COR-L47 (cell line): Measurements from ENCODE around the gene RPP25L.

Source experiments
- DNase-seq: peaks from one replicate; lab custom pipeline; 2025; lab: John Stamatoyannopoulos, UW

RPP25L gene

DNA sequence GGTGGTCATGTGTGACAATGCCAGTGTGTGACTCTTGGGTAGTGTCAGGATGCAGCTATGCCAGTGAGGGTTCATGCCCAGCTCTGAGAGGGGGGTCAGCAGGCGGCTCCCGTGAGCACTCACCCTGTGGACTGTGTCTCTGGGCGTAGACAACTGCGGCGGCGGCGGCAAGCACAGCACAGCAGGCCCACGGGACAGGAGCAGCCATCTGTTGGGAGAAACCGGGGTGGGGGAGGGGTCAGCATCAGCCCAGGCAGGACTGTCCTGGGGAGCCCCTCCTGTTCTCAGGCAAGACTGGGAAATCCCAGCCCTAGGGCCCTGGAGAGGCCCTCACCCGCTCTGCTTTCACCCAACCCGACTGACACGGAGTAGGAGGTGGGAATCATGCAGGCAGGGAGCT, 43.1 kb downstream of the RPP25L start:
- DNase-seq, result no peak

DNA sequence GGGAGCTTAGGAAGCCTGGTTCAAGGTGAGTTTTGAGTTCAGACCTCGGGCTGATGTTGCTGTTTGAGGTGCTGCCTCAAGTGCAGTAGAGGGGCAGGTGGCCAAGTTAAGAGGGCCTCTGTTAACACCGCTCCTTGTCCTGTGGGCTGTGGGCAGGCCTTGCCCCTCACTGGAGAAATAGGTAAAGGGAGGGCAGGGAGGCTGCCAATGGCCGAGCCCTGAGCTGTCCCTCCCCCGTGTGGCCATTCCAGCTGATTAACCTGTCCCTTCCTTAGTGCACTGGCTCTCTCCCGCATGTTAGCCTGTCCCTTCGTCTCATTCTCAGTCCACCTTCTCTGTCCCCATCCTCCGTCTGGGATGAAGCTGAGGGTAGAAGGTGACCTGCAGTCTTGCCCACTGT, 43.8 kb downstream of the RPP25L start:
- DNase-seq, result no peak

DNA sequence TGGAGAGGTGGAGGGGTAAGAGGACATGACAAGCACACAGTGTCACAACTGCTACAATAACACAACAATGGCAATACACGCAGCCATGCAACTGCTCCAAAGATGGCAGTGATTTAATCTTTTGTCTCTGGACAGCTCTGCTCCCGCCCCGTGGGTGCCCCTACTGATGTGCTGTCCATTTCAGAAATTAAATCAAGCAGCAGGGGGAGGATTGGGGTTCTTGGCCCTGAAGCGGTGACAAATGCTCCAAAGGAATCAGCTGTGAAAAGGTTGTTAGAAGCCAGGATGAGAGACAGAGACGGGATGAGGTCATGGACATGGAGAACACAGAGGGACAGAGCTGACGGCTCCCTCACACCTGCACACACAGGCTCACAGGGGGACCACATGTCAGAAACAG, 44.9 kb downstream of the RPP25L start:
- DNase-seq, result no peak

DNA sequence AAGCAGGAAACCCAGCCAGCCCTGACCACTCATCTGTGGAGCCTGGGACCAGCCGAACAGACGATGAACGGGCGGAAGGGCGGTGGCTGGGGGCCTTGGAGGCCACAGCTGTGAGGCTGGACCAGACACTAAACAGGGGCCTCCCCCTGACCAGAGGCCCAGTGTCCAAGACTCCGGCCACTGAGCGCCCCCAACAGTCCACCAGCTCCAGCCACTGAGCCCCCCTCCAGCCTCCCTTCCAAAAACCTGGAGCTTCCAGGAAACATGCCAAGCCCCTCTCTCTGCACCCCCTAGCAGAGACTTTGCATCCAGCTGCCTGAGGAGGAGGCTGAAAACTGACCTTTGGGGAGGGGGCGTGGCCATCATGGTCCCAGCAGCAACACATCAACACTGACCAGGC, 45.6 kb downstream of the RPP25L start:
- DNase-seq, result no peak

DNA sequence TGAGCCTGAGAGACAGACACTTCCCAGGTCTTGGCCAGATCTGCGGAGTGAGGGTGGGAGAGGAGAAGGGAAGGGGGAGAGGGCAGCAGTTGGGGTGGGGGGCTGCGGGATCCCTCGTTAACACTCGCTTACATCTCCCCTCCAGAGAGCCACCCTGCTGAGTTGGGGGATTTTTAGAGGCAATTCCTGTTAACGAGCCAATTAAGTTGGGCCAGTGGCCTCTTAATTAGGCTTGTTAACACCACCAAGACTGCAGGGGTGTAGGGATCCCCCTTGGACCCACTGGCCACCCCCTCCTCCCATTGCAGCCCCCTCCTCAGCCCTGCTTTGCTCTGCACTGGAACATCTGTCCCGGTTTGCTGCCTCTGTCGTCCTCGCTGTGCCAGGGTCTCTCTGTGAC, 46.0 kb downstream of the RPP25L start:
- no peak for DNase-seq

DNA sequence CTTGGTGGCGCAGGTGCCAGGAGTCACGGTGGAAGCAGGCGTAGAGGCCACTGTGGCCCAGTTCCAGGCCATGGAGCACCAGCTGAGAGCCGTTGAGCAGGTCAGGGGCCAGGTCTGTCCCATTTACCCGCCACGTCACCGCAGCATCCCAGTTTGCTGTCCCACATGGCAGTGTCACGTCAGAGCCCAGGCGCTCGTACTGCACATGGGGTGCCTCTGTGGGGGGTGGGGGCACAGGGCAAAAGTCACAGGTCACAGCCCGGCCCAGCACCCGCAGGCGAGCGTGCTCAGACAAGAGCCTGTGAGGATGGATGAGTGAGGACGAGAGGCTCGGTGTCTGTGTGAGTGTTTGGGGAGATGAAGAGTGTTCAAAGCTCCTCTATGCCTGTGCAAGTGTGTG, 47.3 kb downstream of the RPP25L start:
- DNase-seq, result no peak

DNA sequence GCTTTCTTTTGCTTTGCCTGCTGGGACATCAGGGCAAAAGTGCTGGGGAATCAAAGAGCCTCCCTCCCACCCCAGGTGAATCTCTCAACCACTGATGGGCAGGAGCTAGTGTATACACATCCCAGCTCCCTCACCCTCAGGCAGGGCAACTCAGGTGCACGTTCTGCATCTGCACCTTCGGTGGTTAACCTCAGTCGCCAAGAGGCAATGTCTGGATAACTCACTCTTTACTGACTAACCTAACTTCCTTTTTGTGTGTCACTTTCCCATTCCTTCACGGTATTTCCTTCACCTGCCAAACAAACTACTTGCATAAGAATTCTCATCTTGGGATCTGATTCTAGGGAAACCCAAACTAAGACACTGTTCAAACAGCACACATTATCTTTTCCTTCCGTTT, 48.6 kb downstream of the RPP25L start:
- DNase-seq, result no peak

DNA sequence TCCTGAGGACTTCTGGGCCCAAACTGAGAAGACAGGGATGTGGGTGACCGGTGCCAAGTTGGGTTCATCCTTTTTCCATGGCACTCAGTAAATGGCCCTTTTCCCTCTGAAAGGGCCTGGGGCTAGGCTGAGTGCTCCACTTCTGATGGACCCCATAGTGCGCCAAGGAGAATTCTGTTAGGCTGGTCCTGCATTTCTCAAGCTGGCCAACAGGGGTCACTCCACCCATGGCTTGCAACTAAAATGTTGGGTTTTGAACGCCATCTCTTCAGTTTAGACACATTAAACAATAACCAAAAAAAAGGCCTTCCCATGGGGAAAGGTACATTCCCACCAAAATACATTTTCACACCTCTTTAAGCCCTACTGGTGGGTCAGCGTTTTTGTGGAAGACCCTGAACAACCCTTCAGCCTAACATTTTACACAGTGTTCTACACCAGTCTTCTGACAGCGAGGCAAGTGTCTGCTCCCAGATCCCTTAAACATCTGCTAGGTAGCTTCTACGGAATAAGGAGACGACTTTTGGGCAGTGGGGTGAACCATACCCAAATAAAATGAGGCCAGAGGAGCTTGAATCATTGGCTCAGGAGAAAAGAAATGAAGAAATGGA, 49.7 kb downstream of the RPP25L start:
- DNase-seq, result no peak

DNA sequence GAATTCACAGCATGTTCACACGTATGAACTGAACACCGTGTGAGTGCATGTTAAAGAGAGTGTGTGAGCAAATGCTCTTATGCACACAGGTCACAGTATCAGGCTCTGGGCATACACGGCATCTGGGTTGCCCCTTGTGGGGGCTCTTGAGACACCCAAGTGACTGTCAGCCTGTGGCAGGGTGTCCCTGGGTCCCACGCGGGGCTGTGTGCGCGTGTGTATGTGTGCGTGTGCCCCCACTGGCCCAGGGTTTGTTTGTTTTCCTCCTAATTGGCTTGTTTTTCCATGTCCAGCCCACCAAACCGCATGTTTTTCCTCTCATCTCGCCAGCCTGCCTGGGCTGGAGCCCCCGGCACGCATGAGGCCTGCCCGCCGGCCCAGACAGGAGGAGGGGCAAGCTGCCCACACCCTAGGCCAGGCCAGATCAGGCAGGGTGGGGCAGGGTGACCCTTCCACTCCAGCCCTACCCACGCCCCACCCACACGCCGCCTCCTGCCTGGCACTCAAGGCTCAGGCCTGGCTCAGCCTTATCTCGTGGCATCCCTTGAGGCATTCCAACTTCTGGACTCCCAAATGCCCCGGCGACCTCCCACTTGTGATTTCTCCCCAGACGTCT, 51.2 kb downstream of the RPP25L start:
- DNase-seq, result no peak
